GM12801 (cell line): ENCODE measurements around the gene PCDHGB5.

Source experiments
- CTCF ChIP-seq: IDR thresholded peaks from one replicate; pipeline ENCODE4 v1.5.1; 2011; ENCODE audit warnings: control low read depth; ENCODE audit not compliant: insufficient read length; ENCODE audit errors: extremely low read depth

PCDHGB5 gene

GRCh38 chr5:141371572-141372475 lies 25.9 kb upstream of the PCDHGB5 start:
- no peak for TF ChIP-seq CTCF

- no peak for TF ChIP-seq CTCF
These were observed 24.0 kb upstream of the PCDHGB5 start, which contains the start of gene PCDHGA6 for GRCh38 chr5:141373673-141374317. Gene PCDHGA6, plus strand, starts transcription at chr5:141373891. Its CDS starts 193 bp downstream, at chr5:141374084.

GRCh38 chr5:141374627-141375026 lies 23.1 kb upstream of the PCDHGB5 start:
- TF ChIP-seq CTCF: no peak

- TF ChIP-seq CTCF: no peak
These were observed 15.1 kb upstream of the PCDHGB5 start, which contains the start of gene PCDHGA7 for GRCh38 chr5:141382469-141383294. Gene PCDHGA7, plus strand, starts transcription at chr5:141382742. Its CDS starts 158 bp downstream, at chr5:141382900.

- no peak for TF ChIP-seq CTCF
These were observed 14.4 kb upstream of the PCDHGB5 start for GRCh38 chr5:141383345-141383744.

GRCh38 chr5:141384471-141385267 lies 13.1 kb upstream of the PCDHGB5 start:
- no peak for TF ChIP-seq CTCF
